SK-N-SH (cell line): ENCODE measurements around the gene TBC1D8. TPM values are rescaled to one million over a fixed set of nuclear protein-coding genes. Genes with fewer than 3 reads are reported as not detected.

ENCODE experiments used
- CTCF ChIA-PET: fragments of 300-600, 350-600 bp; formaldehyde crosslinking; extraction: SDS; loops from one replicate; lab custom pipeline; 2021; lab: Yijun Ruan, JAX
- POLR2A ChIA-PET: fragments of 350-600 bp; sonication (Branson Sonifier 250); formaldehyde crosslinking; extraction: SDS; loops from one replicate; lab custom pipeline; 2020; ENCODE audit warnings: antibody characterized with exemption, inconsistent platforms; lab: Yijun Ruan, JAX
- DNase-seq: peaks from one replicate; pipeline ENCODE4 v3.0.0; 2012
- H2AFZ ChIP-seq: fragments of 200-600 bp; sonication (generic); 2 replicates; pipeline ENCODE4 v1.8.1; 2016; ENCODE audit warnings: antibody characterized with exemption, mild to moderate bottlenecking, low read depth
- H3F3A ChIP-seq: fragments of 200-600 bp; sonication (generic); replicated peaks from 2 replicates; pipeline ENCODE3; 2016; ENCODE audit warnings: antibody characterized with exemption, mild to moderate bottlenecking; ENCODE audit not compliant: insufficient read depth
- H3K27ac ChIP-seq, 2 experiments: fragments of 200-500 bp in 1 of 2; fragments of 200-600 bp in 1 of 2; sonication (Bioruptor generic) in 1 of 2; sonication (generic), shearing (Covaris generic) in 1 of 2; 2 replicates each; pipeline versions ENCODE4 v1.5.1 to v1.6.1; 2014 to 2016; ENCODE audit warnings: low read depth in 2 of 2, inconsistent platforms in 1 of 2, low read length in 1 of 2, mild to moderate bottlenecking in 1 of 2, mixed read lengths in 1 of 2
- H3K27me3 ChIP-seq: fragments of 200-600 bp; sonication (generic), shearing (Covaris generic); 2 replicates; pipeline ENCODE4 v1.6.1; 2016; ENCODE audit warnings: mixed run types; ENCODE audit not compliant: insufficient read depth
- H3K36me3 ChIP-seq, 2 experiments: fragments of 200-500 bp in 1 of 2; fragments of 200-600 bp in 1 of 2; sonication (Bioruptor generic) in 1 of 2; sonication (generic) in 1 of 2; replicated peaks in 1 of 2; 2 replicates each; pipeline versions ENCODE3 to v1.5.1; 2014 to 2016; ENCODE audit warnings: low read length in 1 of 2, mild to moderate bottlenecking in 1 of 2; ENCODE audit not compliant: insufficient read depth in 2 of 2, control insufficient read depth in 1 of 2
- H3K4me1 ChIP-seq, 2 experiments: fragments of 200-500 bp in 1 of 2; fragments of 200-600 bp in 1 of 2; sonication (Bioruptor generic) in 1 of 2; sonication (generic), shearing (Covaris generic) in 1 of 2; 2 replicates each; pipeline versions ENCODE4 v1.5.1 to v1.6.1; 2014 to 2016; ENCODE audit warnings: low read depth in 1 of 2, low read length in 1 of 2, mixed run types in 1 of 2; ENCODE audit not compliant: insufficient read depth in 2 of 2, control insufficient read depth in 1 of 2
- H3K4me2 ChIP-seq: fragments of 200-600 bp; sonication (generic), shearing (Covaris generic); 2 replicates; pipeline ENCODE4 v1.6.1; 2017; ENCODE audit warnings: mixed run types
- H3K4me3 ChIP-seq, 2 experiments: fragments of 200-500 bp in 1 of 2; fragments of 200-600 bp in 1 of 2; sonication (Bioruptor generic) in 1 of 2; sonication (generic), shearing (Covaris generic) in 1 of 2; 2 replicates each; pipeline versions ENCODE4 v1.5.1 to v1.8.1; 2014 to 2016; ENCODE audit warnings: low read depth in 2 of 2, inconsistent platforms in 1 of 2, low read length in 1 of 2, mild to moderate bottlenecking in 1 of 2, mixed read lengths in 1 of 2, moderate library complexity in 1 of 2
- H3K79me2 ChIP-seq: fragments of 200-600 bp; sonication (generic); 2 replicates; pipeline ENCODE4 v1.8.1; 2017; ENCODE audit warnings: mild to moderate bottlenecking; ENCODE audit not compliant: insufficient read depth
- H3K9ac ChIP-seq: fragments of 200-600 bp; sonication (generic); 2 replicates; pipeline ENCODE4 v1.6.1; 2017; ENCODE audit warnings: mixed run types
- H3K9me2 ChIP-seq: fragments of 200-600 bp; sonication (generic); 2 replicates; pipeline ENCODE4 v1.6.1; 2017; ENCODE audit warnings: mixed run types
- H3K9me3 ChIP-seq: fragments of 200-600 bp; sonication (generic); 2 replicates; pipeline ENCODE4 v1.6.1; 2017; ENCODE audit warnings: mixed run types, mild to moderate bottlenecking, moderate library complexity
- H4K20me1 ChIP-seq: fragments of 200-600 bp; sonication (generic); 2 replicates; pipeline ENCODE4 v1.6.1; 2017; ENCODE audit warnings: mild to moderate bottlenecking, mixed run types; ENCODE audit not compliant: insufficient read depth
- CHD2 ChIP-seq: fragments of 150-350 bp; IDR thresholded peaks from 2 replicates; pipeline ENCODE4 v1.6.1; 2018; ENCODE audit warnings: low read length; ENCODE audit not compliant: partially characterized antibody
- EP300 ChIP-seq, 2 experiments: IDR thresholded peaks; 2 replicates each; pipeline versions ENCODE4 v1.4.0 to v1.6.1; 2012; ENCODE audit warnings: borderline replicate concordance in 1 of 2, low read depth in 1 of 2, low read length in 1 of 2
- EZH2phosphoT487 ChIP-seq: fragments of 200-600 bp; sonication (generic); IDR thresholded peaks from 2 replicates; pipeline ENCODE4 v1.6.1; 2017; ENCODE audit warnings: low read depth, mixed run types, mild to moderate bottlenecking, antibody characterized with exemption, moderate library complexity, borderline replicate concordance
- FOXJ3 ChIP-seq: sonication (generic); formaldehyde crosslinking; IDR thresholded peaks from 2 replicates; pipeline ENCODE4 v1.5.1; 2020; ENCODE audit warnings: mild to moderate bottlenecking, missing genetic modification reagents
- FOXM1 ChIP-seq: IDR thresholded peaks from 2 replicates; pipeline ENCODE4 v1.4.0; 2012; ENCODE audit warnings: low read depth, mild to moderate bottlenecking
- GABPA ChIP-seq: IDR thresholded peaks from 2 replicates; pipeline ENCODE4 v1.4.0; 2012; ENCODE audit warnings: low read depth, mild to moderate bottlenecking
- MEF2A ChIP-seq: IDR thresholded peaks from 2 replicates; pipeline ENCODE4 v1.4.0; 2012; ENCODE audit warnings: low read depth, borderline replicate concordance
- MXI1 ChIP-seq: IDR thresholded peaks from 2 replicates; pipeline ENCODE4 v1.6.1; 2012; ENCODE audit warnings: mild to moderate bottlenecking, low read depth, low read length, improper control_type of control experiment
- NRF1 ChIP-seq: IDR thresholded peaks from 2 replicates; pipeline ENCODE4 v1.6.1; 2012; ENCODE audit warnings: low read depth, mild to moderate bottlenecking, low read length
- POLR2AphosphoS5 ChIP-seq: IDR thresholded peaks from 2 replicates; pipeline ENCODE4 v1.6.1; 2012; ENCODE audit warnings: low read depth, low read length
- RAD21 ChIP-seq: IDR thresholded peaks from 2 replicates; pipeline ENCODE4 v1.6.1; 2012; ENCODE audit warnings: mild to moderate bottlenecking, low read length
- RCOR1 ChIP-seq: fragments of 150-350 bp; IDR thresholded peaks from 2 replicates; pipeline ENCODE4 v1.6.1; 2017; ENCODE audit warnings: antibody characterized with exemption, low read length
- RFX5 ChIP-seq: IDR thresholded peaks from 2 replicates; pipeline ENCODE4 v1.6.1; 2012; ENCODE audit warnings: mild to moderate bottlenecking, improper control_type of control experiment, low read length
- RXRA ChIP-seq: IDR thresholded peaks from 2 replicates; pipeline ENCODE4 v1.4.0; 2012; ENCODE audit warnings: low read depth, mild to moderate bottlenecking, borderline replicate concordance
- SMC3 ChIP-seq: IDR thresholded peaks from 2 replicates; pipeline ENCODE4 v1.6.1; 2012; ENCODE audit warnings: low read depth, low read length, improper control_type of control experiment
- TEAD4 ChIP-seq: IDR thresholded peaks from 2 replicates; pipeline ENCODE4 v1.4.0; 2012; ENCODE audit warnings: mild to moderate bottlenecking, borderline replicate concordance; ENCODE audit not compliant: insufficient read depth
- WGBS: methylation state at CpG from one replicate; pipeline ENCODE4 v1.1.6; 2017; ENCODE audit warnings: low lambda C conversion rate; 5-methylcytosine and 5-hydroxymethylcytosine counted together
- polyA plus RNA-seq, 3 experiments: library from polyadenylated mRNA; depleted of rRNA; stranded (reverse); fragments of >200 nt; gene quantifications; 2 replicates each; pipeline ENCODE4 v1.2.3, GENCODE V29; 2012
- TF ChIP-seq, protein P1 (sequence below): IDR thresholded peaks from 2 replicates; pipeline ENCODE4 v1.4.0; 2012; ENCODE audit warnings: low read depth, borderline replicate concordance
- TF ChIP-seq, protein P2 (sequence below): IDR thresholded peaks from 2 replicates; pipeline ENCODE4 v1.4.0; 2012; ENCODE audit warnings: low read depth, borderline replicate concordance
- TF ChIP-seq, protein P3 (sequence below): fragments of 150-350 bp; IDR thresholded peaks from 2 replicates; pipeline ENCODE4 v1.6.1; 2017; ENCODE audit warnings: antibody characterized with exemption, low read length, low read depth, borderline replicate concordance
- TF ChIP-seq, protein P4 (sequence below): IDR thresholded peaks from 2 replicates; pipeline ENCODE4 v1.6.1; 2012; ENCODE audit warnings: mild to moderate bottlenecking, low read depth, low read length, moderate library complexity
- TF ChIP-seq, protein P5 (sequence below): fragments of 150-350 bp; IDR thresholded peaks from 2 replicates; pipeline ENCODE4 v1.6.1; 2016; ENCODE audit warnings: mild to moderate bottlenecking, low read depth, low read length

TBC1D8 gene
- polyA plus RNA-seq, 1 of the 3 experiments (the other 2 are of a cell fraction) = 5.3 TPM

DNA sequence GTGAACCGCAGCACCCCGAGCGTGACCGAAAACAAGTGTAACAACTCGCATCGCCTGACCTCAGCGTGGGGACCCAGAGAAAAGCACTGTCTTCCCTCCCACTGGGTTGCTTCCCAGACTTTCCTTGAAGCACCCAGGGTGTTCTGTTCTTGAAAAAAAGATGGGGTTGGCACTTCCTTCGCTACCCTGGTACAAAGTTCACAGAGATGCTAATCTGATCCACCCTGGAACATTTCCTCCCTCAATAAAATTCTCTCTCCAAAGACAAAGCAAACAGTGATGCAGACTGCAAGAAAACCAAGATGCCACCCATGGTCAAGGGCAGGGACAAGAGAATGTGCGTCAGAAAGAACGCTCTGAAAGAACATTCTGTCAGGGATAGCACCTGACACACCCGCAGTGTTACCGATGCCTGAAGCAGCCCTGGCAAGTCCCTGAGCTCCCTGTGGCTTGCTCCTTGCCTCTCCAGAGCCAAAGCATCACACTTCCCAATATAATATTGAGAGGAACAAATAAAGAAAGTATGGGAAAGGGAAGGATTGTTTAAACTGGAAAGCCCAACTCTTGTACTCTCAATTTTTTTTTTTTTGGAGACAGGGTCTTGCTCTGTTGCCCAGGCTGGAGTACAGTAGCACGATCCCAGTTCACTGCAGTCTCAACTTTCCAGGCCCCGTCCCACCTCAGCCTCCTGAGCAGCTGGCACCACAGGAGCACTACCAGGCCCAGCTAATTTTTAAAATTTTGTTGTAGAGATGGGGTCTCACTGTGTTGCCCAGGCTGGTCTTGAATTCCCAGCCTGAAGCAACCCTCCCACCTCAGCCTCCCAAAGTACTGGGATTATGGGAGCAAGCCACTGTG lies 70.7 kb downstream of the TBC1D8 start (continued):
- TF ChIP-seq EP300 (IDR thresholded peaks at IDR 0.05; ENCODE audit: borderline replicate concordance in 1 of 2, low read depth in 1 of 2, low read length in 1 of 2) = no peak
- no peak for TF ChIP-seq MEF2A
- TF ChIP-seq MXI1 = no peak
- no peak for TF ChIP-seq SMC3

DNA sequence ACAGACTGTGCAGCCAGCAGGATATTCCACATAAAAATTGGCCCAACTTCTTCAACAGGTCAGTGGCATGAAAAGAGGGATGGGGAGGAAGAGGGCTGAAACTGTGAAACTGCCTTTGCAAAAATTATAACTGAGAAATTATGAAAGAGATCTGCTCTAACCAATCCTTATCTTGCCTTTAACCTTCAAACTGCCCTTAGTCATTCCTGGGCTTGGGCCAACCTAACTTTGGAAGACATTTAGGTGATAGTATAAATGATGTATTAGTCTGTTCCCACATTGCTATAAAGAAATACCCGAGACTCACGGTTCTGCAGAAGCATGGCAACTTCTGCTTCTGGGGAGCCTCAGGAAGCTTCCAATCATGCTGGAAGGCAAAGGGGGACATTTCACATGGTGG lies 74.6 kb downstream of the TBC1D8 start:
- H3K4me2 ChIP-seq = no peak overlapping the region
- no peak for DNase-seq
- no peaks in the 10 kb centered on the region for H3K9me2 ChIP-seq
- H3K79me2 ChIP-seq = no peaks in the 10 kb centered on the region
- no peak overlapping the region for H2AFZ ChIP-seq
- no peak overlapping the region for H3K27ac ChIP-seq
- TF ChIP-seq GABPA = no peak
- no peak for TF ChIP-seq CHD2
- no peak for TF ChIP-seq TEAD4
- TF ChIP-seq RAD21 = no peak
- no peak for TF ChIP-seq RFX5
- TF ChIP-seq, protein P1, sequence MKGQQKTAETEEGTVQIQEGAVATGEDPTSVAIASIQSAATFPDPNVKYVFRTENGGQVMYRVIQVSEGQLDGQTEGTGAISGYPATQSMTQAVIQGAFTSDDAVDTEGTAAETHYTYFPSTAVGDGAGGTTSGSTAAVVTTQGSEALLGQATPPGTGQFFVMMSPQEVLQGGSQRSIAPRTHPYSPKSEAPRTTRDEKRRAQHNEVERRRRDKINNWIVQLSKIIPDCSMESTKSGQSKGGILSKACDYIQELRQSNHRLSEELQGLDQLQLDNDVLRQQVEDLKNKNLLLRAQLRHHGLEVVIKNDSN = no peak
- TF ChIP-seq FOXM1 = no peak
- TF ChIP-seq, protein P2, sequence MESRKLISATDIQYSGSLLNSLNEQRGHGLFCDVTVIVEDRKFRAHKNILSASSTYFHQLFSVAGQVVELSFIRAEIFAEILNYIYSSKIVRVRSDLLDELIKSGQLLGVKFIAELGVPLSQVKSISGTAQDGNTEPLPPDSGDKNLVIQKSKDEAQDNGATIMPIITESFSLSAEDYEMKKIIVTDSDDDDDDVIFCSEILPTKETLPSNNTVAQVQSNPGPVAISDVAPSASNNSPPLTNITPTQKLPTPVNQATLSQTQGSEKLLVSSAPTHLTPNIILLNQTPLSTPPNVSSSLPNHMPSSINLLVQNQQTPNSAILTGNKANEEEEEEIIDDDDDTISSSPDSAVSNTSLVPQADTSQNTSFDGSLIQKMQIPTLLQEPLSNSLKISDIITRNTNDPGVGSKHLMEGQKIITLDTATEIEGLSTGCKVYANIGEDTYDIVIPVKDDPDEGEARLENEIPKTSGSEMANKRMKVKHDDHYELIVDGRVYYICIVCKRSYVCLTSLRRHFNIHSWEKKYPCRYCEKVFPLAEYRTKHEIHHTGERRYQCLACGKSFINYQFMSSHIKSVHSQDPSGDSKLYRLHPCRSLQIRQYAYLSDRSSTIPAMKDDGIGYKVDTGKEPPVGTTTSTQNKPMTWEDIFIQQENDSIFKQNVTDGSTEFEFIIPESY = no peak
- no peak for TF ChIP-seq MEF2A
- no peak for TF ChIP-seq NRF1
- TF ChIP-seq EP300 (IDR thresholded peaks at IDR 0.05; ENCODE audit: borderline replicate concordance in 1 of 2, low read depth in 1 of 2, low read length in 1 of 2) = no peak
- TF ChIP-seq, protein P3, sequence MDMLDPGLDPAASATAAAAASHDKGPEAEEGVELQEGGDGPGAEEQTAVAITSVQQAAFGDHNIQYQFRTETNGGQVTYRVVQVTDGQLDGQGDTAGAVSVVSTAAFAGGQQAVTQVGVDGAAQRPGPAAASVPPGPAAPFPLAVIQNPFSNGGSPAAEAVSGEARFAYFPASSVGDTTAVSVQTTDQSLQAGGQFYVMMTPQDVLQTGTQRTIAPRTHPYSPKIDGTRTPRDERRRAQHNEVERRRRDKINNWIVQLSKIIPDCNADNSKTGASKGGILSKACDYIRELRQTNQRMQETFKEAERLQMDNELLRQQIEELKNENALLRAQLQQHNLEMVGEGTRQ = no peak
- TF ChIP-seq, protein P4, sequence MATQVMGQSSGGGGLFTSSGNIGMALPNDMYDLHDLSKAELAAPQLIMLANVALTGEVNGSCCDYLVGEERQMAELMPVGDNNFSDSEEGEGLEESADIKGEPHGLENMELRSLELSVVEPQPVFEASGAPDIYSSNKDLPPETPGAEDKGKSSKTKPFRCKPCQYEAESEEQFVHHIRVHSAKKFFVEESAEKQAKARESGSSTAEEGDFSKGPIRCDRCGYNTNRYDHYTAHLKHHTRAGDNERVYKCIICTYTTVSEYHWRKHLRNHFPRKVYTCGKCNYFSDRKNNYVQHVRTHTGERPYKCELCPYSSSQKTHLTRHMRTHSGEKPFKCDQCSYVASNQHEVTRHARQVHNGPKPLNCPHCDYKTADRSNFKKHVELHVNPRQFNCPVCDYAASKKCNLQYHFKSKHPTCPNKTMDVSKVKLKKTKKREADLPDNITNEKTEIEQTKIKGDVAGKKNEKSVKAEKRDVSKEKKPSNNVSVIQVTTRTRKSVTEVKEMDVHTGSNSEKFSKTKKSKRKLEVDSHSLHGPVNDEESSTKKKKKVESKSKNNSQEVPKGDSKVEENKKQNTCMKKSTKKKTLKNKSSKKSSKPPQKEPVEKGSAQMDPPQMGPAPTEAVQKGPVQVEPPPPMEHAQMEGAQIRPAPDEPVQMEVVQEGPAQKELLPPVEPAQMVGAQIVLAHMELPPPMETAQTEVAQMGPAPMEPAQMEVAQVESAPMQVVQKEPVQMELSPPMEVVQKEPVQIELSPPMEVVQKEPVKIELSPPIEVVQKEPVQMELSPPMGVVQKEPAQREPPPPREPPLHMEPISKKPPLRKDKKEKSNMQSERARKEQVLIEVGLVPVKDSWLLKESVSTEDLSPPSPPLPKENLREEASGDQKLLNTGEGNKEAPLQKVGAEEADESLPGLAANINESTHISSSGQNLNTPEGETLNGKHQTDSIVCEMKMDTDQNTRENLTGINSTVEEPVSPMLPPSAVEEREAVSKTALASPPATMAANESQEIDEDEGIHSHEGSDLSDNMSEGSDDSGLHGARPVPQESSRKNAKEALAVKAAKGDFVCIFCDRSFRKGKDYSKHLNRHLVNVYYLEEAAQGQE = no peak
- TF ChIP-seq FOXJ3 (CRISPR knock-in tag) = no peak
- no peak for TF ChIP-seq RXRA
- TF ChIP-seq, protein P5, sequence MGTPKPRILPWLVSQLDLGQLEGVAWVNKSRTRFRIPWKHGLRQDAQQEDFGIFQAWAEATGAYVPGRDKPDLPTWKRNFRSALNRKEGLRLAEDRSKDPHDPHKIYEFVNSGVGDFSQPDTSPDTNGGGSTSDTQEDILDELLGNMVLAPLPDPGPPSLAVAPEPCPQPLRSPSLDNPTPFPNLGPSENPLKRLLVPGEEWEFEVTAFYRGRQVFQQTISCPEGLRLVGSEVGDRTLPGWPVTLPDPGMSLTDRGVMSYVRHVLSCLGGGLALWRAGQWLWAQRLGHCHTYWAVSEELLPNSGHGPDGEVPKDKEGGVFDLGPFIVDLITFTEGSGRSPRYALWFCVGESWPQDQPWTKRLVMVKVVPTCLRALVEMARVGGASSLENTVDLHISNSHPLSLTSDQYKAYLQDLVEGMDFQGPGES = no peak
- TF ChIP-seq POLR2AphosphoS5 = no peak
- no peak for TF ChIP-seq EZH2phosphoT487
- TF ChIP-seq RCOR1 = no peak
- H3K4me1 ChIP-seq = no peaks in the 10 kb centered on the region
- ChIA-PET POLR2A (no interaction called here), CTCF (interaction anchor here (0.6 kb wide), 2 partner anchors 40 to 475 kb away, joined by 3 read pairs; no protein-coding TSS in a partner anchor)
- H4K20me1 ChIP-seq = no peaks in the 10 kb centered on the region
- no peaks in the 10 kb centered on the region for H3F3A ChIP-seq
- H3K4me3 ChIP-seq = no peak overlapping the region
- H3K27me3 ChIP-seq = no peaks in the 10 kb centered on the region
- H3K9ac ChIP-seq = no peak overlapping the region
- no peaks in the 10 kb centered on the region for H3K36me3 ChIP-seq
- no peaks in the 10 kb centered on the region for H3K9me3 ChIP-seq
- 76% methylated on average over 2 of the region's 2 CpGs for WGBS
